GM12875 (cell line): ENCODE data around the gene LCAT.

Source experiments
- H3K4me3 ChIP-seq: one replicate; pipeline ENCODE4 v1.5.1; 2011; ENCODE audit warnings: low read depth, low read length, control low read depth
- TF ChIP-seq, protein P1 (sequence below): IDR thresholded peaks from 2 replicates; pipeline ENCODE4 v1.5.1; 2011; ENCODE audit warnings: low read depth, mild to moderate bottlenecking, control low read depth, inconsistent platforms, low read length, moderate library complexity, borderline replicate concordance; ENCODE audit not compliant: insufficient read depth

LCAT gene

GRCh38 chr16:67944690-67945391, 921 bp upstream of the LCAT start:
- H3K4me3 ChIP-seq = no peak overlapping the region
- TF ChIP-seq, protein P1, sequence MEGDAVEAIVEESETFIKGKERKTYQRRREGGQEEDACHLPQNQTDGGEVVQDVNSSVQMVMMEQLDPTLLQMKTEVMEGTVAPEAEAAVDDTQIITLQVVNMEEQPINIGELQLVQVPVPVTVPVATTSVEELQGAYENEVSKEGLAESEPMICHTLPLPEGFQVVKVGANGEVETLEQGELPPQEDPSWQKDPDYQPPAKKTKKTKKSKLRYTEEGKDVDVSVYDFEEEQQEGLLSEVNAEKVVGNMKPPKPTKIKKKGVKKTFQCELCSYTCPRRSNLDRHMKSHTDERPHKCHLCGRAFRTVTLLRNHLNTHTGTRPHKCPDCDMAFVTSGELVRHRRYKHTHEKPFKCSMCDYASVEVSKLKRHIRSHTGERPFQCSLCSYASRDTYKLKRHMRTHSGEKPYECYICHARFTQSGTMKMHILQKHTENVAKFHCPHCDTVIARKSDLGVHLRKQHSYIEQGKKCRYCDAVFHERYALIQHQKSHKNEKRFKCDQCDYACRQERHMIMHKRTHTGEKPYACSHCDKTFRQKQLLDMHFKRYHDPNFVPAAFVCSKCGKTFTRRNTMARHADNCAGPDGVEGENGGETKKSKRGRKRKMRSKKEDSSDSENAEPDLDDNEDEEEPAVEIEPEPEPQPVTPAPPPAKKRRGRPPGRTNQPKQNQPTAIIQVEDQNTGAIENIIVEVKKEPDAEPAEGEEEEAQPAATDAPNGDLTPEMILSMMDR = no peak

GRCh38 chr16:67943256-67943618, 683 bp downstream of the LCAT start:
- TF ChIP-seq, protein P1 = no peak
- H3K4me3 ChIP-seq = no peak overlapping the region

DNA sequence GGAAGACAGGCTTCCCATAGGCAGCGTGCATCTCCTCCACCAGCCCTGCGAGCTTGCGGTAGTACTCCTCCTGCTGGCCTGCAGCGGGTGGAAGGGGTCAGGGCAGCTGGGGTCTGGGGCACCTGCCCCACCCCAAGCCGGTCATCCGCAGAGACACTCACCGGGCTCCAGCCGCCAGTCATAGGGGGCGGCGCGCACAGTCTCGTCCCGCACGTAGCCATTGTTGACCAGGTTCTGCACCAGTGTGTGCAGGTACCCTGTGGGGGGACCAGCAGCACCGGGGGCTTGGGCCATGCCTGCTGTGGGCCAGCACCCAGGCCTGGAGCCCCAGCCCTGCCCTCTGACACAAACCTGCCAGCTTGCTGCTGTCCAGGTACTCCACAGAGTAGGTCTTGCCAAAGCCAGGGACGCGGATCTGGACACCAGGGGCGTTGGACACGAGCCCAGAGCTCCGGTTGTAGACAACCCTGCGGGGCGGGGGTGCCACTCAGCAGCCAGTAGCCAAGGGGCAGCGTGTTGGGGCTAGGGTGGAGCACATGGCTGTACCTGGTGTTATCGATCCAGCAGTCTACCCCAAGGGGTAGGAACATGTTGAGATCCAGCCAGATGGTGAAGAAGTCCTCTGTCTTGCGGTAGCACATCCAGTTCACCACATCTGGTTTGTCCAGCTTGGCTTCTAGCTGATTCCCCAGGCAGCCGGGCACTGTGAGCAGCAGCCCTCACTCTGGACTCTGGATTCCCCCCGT, 1.2 kb downstream of the LCAT start:
- TF ChIP-seq, protein P1 = no peak
- H3K4me3 ChIP-seq = no peak overlapping the region

GRCh38 chr16:67942200-67942509, 1.8 kb downstream of the LCAT start:
- no peak overlapping the region for H3K4me3 ChIP-seq
- TF ChIP-seq, protein P1 = peak; percentile 90

- TF ChIP-seq, protein P1 = no peak
- no peak overlapping the region for H3K4me3 ChIP-seq
Measured at GRCh38 chr16:67941469-67942199, 2.3 kb downstream of the LCAT start.

DNA sequence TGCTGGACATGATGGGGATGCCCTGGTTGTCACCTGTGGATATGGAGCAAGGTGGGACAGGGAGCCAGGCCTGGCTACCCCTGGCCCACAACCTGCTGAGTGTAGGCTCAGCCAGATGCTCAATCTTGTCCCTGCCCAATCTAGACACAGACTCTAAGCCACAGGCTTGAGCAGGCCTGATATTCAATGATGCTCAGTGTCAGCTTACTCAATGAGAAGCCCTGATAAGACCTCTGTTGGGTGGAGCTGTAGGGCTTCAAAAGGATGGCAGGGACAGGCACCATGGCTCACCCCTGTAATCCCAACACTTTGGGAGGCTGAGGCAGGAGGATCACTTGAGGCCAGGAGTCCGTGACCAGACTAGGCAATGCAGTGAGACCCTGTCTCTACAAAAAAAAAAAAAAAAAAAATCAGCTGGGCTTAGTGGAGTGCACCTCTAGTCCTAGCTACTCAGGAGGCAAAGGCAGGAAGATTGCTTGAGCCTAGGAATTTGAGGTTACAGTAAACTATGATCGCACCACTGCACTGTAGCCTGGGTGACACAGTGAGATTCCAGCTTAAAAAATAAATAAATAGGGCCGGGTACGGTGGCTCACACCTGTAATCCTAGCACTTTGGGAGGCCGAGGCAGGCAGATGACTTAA, 3.4 kb downstream of the LCAT start:
- TF ChIP-seq, protein P1 = no peak
- H3K4me3 ChIP-seq = no peak overlapping the region
